Fibroblast of lung (primary cell): Measurements from ENCODE around the gene UTS2R. TPM values are rescaled to one million over a fixed set of nuclear protein-coding genes. Genes with fewer than 3 reads are reported as not detected.

Experiments used
- DNase-seq, 2 donors: peaks; one replicate each; pipeline versions ENCODE4 v3.0.0 to v3.0.0-alpha.2; 2010; ENCODE audit warnings: low read depth in 2 of 2
- H2AFZ ChIP-seq: 2 replicates; pipeline ENCODE4 v1.5.1; 2012; ENCODE audit warnings: low read length, control low read depth, inconsistent platforms
- H3K27ac ChIP-seq: 2 replicates; pipeline ENCODE4 v1.5.1; 2011; ENCODE audit warnings: low read length, control low read depth; ENCODE audit not compliant: insufficient read depth
- H3K27me3 ChIP-seq: 2 replicates; pipeline ENCODE4 v1.5.1; 2011; ENCODE audit warnings: mild to moderate bottlenecking, low read length; ENCODE audit not compliant: control insufficient read depth, insufficient read depth
- H3K36me3 ChIP-seq: 2 replicates; pipeline ENCODE4 v1.5.1; 2011; ENCODE audit warnings: low read length; ENCODE audit not compliant: control insufficient read depth, insufficient read depth
- H3K4me1 ChIP-seq: 2 replicates; pipeline ENCODE4 v1.5.1; 2011; ENCODE audit warnings: low read length; ENCODE audit not compliant: control insufficient read depth, insufficient read depth; ENCODE audit errors: extremely low read depth
- H3K4me2 ChIP-seq: 2 replicates; pipeline ENCODE4 v1.5.1; 2011; ENCODE audit warnings: low read length, control low read depth; ENCODE audit not compliant: insufficient read depth; ENCODE audit errors: extremely low read depth
- H3K4me3 ChIP-seq, 4 experiments: fragments of 200-600 bp in 1 of 4; sonication (generic) in 1 of 4; replicated peaks in 1 of 4; 2 replicates each; pipeline ENCODE4 v1.5.1; 2011 to 2016; ENCODE audit warnings: low read length in 4 of 4, low read depth in 3 of 4, mild to moderate bottlenecking in 3 of 4, control low read depth in 2 of 4, inconsistent platforms in 1 of 4, mixed read lengths in 1 of 4; ENCODE audit not compliant: insufficient read depth in 1 of 4; ENCODE audit errors: control extremely low read depth in 1 of 4
- H3K79me2 ChIP-seq: 2 replicates; pipeline ENCODE4 v1.5.1; 2012; ENCODE audit warnings: mild to moderate bottlenecking, low read length, inconsistent platforms; ENCODE audit not compliant: control insufficient read depth, insufficient read depth
- H3K9ac ChIP-seq: 2 replicates; pipeline ENCODE4 v1.5.1; 2011; ENCODE audit warnings: mild to moderate bottlenecking, low read length, control low read depth; ENCODE audit not compliant: insufficient read depth
- H3K9me3 ChIP-seq: 2 replicates; pipeline ENCODE4 v1.5.1; 2012; ENCODE audit warnings: low read depth, low read length; ENCODE audit not compliant: control insufficient read depth, insufficient read depth
- H4K20me1 ChIP-seq: 2 replicates; pipeline ENCODE4 v1.5.1; 2011; ENCODE audit warnings: low read length; ENCODE audit not compliant: control insufficient read depth, insufficient read depth; ENCODE audit errors: extremely low read depth
- EZH2 ChIP-seq: IDR thresholded peaks from 2 replicates; pipeline ENCODE4 v1.5.1; 2012; ENCODE audit warnings: low read length, control low read depth, mild to moderate bottlenecking; ENCODE audit errors: missing control alignments
- polyA plus RNA-seq, 2 donors: library from polyadenylated mRNA; depleted of rRNA in 1 of 2; stranded (reverse) in 1 of 2; unstranded in 1 of 2; fragments of >200 nt; gene quantifications; 2 replicates each; pipeline ENCODE4 v1.2.1, GENCODE V29; 2011 to 2012; ENCODE audit warnings: missing spikeins in 1 of 2
- total RNA-seq: library from RNA; depleted of rRNA; stranded (reverse); fragments of >200 nt; gene quantifications from 2 replicates; pipeline ENCODE4 v1.2.1, GENCODE V29; 2014
- TF ChIP-seq, protein P1 (sequence below), 2 donors: IDR thresholded peaks in 1 of 2; conservative IDR thresholded peaks in 1 of 2; 1 replicate in 1 of 2; 2 replicates in 1 of 2; pipeline ENCODE4 v1.5.1; 2011 to 2012; ENCODE audit warnings: low read length in 2 of 2, control low read depth in 1 of 2, inconsistent platforms in 1 of 2, low read depth in 1 of 2, mild to moderate bottlenecking in 1 of 2

Gene UTS2R
- total and polyA plus RNA-seq, 2 donors (not counting 1 experiment from before 2014, with no cell fraction given): not detected

DNA sequence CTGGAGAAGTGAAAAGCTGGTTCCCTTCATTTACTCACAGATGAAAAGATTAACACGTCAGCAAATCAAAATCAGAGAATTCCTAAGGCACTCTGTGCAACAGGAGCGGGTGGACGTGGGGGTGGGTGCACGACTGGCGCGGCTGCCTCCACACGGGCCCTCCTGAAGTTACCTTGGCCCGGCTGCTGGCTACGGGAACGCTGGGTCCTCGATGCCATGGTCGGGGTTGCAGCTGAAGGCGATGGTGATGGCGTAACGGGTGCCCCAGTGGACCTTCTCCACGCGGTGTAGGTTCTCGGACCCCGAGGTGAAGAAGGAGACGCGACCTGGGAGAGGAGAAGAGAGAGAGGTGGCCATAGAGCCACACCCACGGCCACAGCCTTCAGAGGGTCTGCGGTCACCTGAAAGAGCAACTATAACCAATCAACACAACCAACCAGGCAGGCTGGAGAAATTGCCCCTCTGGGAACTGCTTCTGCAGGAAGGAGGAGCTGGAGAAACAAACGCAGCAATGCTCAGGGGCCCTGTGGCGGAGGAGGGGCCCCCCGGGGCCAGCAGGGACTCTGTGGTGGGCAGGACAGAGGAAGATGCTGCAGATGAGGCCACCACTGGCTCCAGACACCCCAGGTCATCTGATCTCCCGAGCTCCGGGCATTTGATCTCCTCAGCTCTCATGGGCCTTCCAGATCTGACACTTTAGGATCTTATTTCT is 20.8 kb downstream of the UTS2R start:
- H3K27ac ChIP-seq: no peak overlapping the region
- H2AFZ ChIP-seq: no peak overlapping the region
- no peak overlapping the region for H3K9ac ChIP-seq
- H4K20me1 ChIP-seq: no peaks in the 10 kb centered on the region
- H3K36me3 ChIP-seq: no peaks in the 10 kb centered on the region
- no peak overlapping the region for H3K4me2 ChIP-seq
- H3K27me3 ChIP-seq: peaks cover 6% of the 10 kb centered on the region
- H3K4me1 ChIP-seq: peaks cover 7% of the 10 kb centered on the region
- TF ChIP-seq, protein P1, sequence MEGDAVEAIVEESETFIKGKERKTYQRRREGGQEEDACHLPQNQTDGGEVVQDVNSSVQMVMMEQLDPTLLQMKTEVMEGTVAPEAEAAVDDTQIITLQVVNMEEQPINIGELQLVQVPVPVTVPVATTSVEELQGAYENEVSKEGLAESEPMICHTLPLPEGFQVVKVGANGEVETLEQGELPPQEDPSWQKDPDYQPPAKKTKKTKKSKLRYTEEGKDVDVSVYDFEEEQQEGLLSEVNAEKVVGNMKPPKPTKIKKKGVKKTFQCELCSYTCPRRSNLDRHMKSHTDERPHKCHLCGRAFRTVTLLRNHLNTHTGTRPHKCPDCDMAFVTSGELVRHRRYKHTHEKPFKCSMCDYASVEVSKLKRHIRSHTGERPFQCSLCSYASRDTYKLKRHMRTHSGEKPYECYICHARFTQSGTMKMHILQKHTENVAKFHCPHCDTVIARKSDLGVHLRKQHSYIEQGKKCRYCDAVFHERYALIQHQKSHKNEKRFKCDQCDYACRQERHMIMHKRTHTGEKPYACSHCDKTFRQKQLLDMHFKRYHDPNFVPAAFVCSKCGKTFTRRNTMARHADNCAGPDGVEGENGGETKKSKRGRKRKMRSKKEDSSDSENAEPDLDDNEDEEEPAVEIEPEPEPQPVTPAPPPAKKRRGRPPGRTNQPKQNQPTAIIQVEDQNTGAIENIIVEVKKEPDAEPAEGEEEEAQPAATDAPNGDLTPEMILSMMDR (conservative IDR thresholded peaks at IDR 0.05 in 1 of 2, IDR thresholded peaks at IDR 0.05 in 1 of 2; ENCODE audit: low read depth in 1 of 2, low read length in 2 of 2): no peak
- TF ChIP-seq EZH2: no peak
- H3K79me2 ChIP-seq: no peaks in the 10 kb centered on the region
- H3K4me3 ChIP-seq: no peak overlapping the region
- no peak for DNase-seq
- no peaks in the 10 kb centered on the region for H3K9me3 ChIP-seq

DNA sequence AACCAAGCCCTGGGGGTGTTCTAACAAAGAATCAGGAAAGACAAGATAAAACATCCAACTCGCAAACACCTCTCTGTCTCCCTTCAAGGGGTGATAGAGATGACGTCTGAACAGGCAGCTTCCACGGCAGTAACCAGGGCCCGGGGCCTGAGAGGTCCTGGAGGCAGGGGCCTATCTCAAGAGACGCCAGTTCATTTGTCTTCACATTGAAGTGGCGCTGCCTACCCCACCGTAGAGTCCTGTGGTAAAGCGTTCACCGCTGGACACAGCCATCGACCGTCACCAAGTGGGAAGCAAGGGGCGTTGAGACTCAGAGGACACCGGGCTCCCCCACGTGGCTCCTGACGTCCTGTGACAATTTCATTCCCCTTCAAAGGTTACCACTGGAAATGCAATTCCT is 21.4 kb downstream of the UTS2R start:
- Histone ChIP-seq H3K4me3 (no peak overlapping the region), H4K20me1 (no peaks in the 10 kb centered on the region), H3K27me3 (peaks cover 1% of the 10 kb centered on the region), H3K4me1 (peaks cover 11% of the 10 kb centered on the region), H3K79me2 (no peaks in the 10 kb centered on the region), H3K27ac (no peak overlapping the region), H2AFZ (no peak overlapping the region), H3K4me2 (no peak overlapping the region), H3K9ac (no peak overlapping the region), H3K9me3 (no peaks in the 10 kb centered on the region), H3K36me3 (no peaks in the 10 kb centered on the region)
- TF ChIP-seq EZH2: no peak
- TF ChIP-seq, protein P1 (conservative IDR thresholded peaks at IDR 0.05 in 1 of 2, IDR thresholded peaks at IDR 0.05 in 1 of 2; ENCODE audit: low read depth in 1 of 2, low read length in 2 of 2): no peak
- DNase-seq: no peak

DNA sequence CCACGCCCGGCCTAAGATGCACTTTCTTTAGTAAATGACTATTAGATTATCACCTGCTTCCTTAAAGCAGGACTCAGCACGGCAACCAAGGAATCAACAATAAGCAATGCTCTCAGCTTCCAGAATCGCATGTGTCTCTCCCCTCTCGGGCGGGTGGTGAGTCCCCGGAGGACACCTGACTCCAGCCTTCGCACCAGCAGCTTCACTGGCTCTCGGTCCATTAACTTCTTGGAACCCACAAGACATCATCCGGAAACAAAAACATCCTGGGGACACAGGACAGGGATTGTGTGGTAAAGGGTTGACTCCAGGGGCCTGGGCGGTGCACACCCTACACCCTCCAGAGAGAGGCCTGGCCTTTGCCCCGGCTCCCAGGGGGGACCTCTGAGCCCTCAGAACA is 22.7 kb downstream of the UTS2R start:
- Histone ChIP-seq H3K36me3 (no peaks in the 10 kb centered on the region), H4K20me1 (no peaks in the 10 kb centered on the region), H3K4me2 (no peak overlapping the region), H3K9ac (no peak overlapping the region), H3K27me3 (no peaks in the 10 kb centered on the region), H2AFZ (no peak overlapping the region), H3K27ac (no peak overlapping the region), H3K4me3 (no peak overlapping the region), H3K9me3 (no peaks in the 10 kb centered on the region), H3K4me1 (peaks cover 14% of the 10 kb centered on the region), H3K79me2 (no peaks in the 10 kb centered on the region)
- no peak for TF ChIP-seq EZH2
- TF ChIP-seq, protein P1 (conservative IDR thresholded peaks at IDR 0.05 in 1 of 2, IDR thresholded peaks at IDR 0.05 in 1 of 2; ENCODE audit: low read depth in 1 of 2, low read length in 2 of 2): no peak
- DNase-seq: no peak
